Measurements from ENCODE around the gene MAEA. TPM values are rescaled to one million over a fixed set of nuclear protein-coding genes. Genes with fewer than 3 reads are reported as not detected.

MAEA gene
- polyA plus RNA-seq, 1 experiment = 73.3 TPM

- Histone ChIP-seq H3K4me3 (ENCODE audit: low read depth, low read length) (no peak overlapping the region), H3K9me3 (ENCODE audit: control insufficient read depth, insufficient read depth, low read length) (peaks cover 60% of the 10 kb centered on the region), H3K27me3 (ENCODE audit: control insufficient read depth, insufficient read depth, low read length) (no peaks in the 10 kb centered on the region), H3K27ac (ENCODE audit: low read depth, low read length) (no peak overlapping the region)
- ChIA-PET CTCF (interaction anchor here (0.6 kb wide), 1 partner anchor 169 kb away, joined by 3 read pairs; no protein-coding TSS in a partner anchor), POLR2A (no interaction called here)
- DNase-seq (ENCODE audit: low read depth, low spot score) = no peak
- no peak for TF ChIP-seq CTCF (IDR thresholded peaks at IDR 0.05; ENCODE audit: low read depth, low read length)
Measured at GRCh38 chr4:1337951-1338751, 48.5 kb downstream of the MAEA start.

GRCh38 chr4:1338752-1339414 lies 49.2 kb downstream of the MAEA start:
- Histone ChIP-seq H3K9me3 (ENCODE audit: control insufficient read depth, insufficient read depth, low read length) (peaks cover 61% of the 10 kb centered on the region), H3K27ac (ENCODE audit: low read depth, low read length) (no peak overlapping the region), H3K27me3 (ENCODE audit: control insufficient read depth, insufficient read depth, low read length) (no peaks in the 10 kb centered on the region), H3K4me3 (ENCODE audit: low read depth, low read length) (no peak overlapping the region)
- CTCF ChIA-PET = no interaction called here
- no peak for DNase-seq (ENCODE audit: low read depth, low spot score)
- POLR2A ChIA-PET = no interaction called here
- no peak for TF ChIP-seq CTCF (IDR thresholded peaks at IDR 0.05; ENCODE audit: low read depth, low read length)

GRCh38 chr4:1339489-1339888 lies 49.8 kb downstream of the MAEA start:
- H3K27ac ChIP-seq (ENCODE audit: low read depth, low read length) = no peak overlapping the region
- CTCF ChIA-PET = no interaction called here
- no peaks in the 10 kb centered on the region for H3K27me3 ChIP-seq (ENCODE audit: control insufficient read depth, insufficient read depth, low read length)
- H3K4me3 ChIP-seq (ENCODE audit: low read depth, low read length) = no peak overlapping the region
- no peak for TF ChIP-seq CTCF (IDR thresholded peaks at IDR 0.05; ENCODE audit: low read depth, low read length)
- DNase-seq (ENCODE audit: low read depth, low spot score) = no peak
- POLR2A ChIA-PET = no interaction called here
- H3K9me3 ChIP-seq (ENCODE audit: control insufficient read depth, insufficient read depth, low read length) = peaks cover 59% of the 10 kb centered on the region

GRCh38 chr4:1340181-1340747 lies 50.6 kb downstream of the MAEA start:
- POLR2A ChIA-PET = no interaction called here
- DNase-seq (ENCODE audit: low read depth, low spot score) = no peak
- Histone ChIP-seq H3K9me3 (ENCODE audit: control insufficient read depth, insufficient read depth, low read length) (peaks cover 57% of the 10 kb centered on the region), H3K4me3 (ENCODE audit: low read depth, low read length) (no peak overlapping the region), H3K27me3 (ENCODE audit: control insufficient read depth, insufficient read depth, low read length) (no peaks in the 10 kb centered on the region), H3K27ac (ENCODE audit: low read depth, low read length) (no peak overlapping the region)
- TF ChIP-seq CTCF (IDR thresholded peaks at IDR 0.05; ENCODE audit: low read depth, low read length) = no peak
- CTCF ChIA-PET = no interaction called here

- POLR2A ChIA-PET = no interaction called here
- H3K4me3 ChIP-seq (ENCODE audit: low read depth, low read length) = no peak overlapping the region
- H3K27ac ChIP-seq (ENCODE audit: low read depth, low read length) = no peak overlapping the region
- no peaks in the 10 kb centered on the region for H3K27me3 ChIP-seq (ENCODE audit: control insufficient read depth, insufficient read depth, low read length)
- peaks cover 57% of the 10 kb centered on the region for H3K9me3 ChIP-seq (ENCODE audit: control insufficient read depth, insufficient read depth, low read length)
- no peak for TF ChIP-seq CTCF (IDR thresholded peaks at IDR 0.05; ENCODE audit: low read depth, low read length)
- CTCF ChIA-PET = no interaction called here
- DNase-seq (ENCODE audit: low read depth, low spot score) = no peak
Measured at GRCh38 chr4:1340861-1341260, 51.2 kb downstream of the MAEA start.
